ENCODE measurements around the gene BATF3. TPM values are rescaled to one million over a fixed set of nuclear protein-coding genes. Genes with fewer than 3 reads are reported as not detected.

Gene BATF3
- total RNA-seq, 4 donors from 2014 or later = 0.38 to 5.1 TPM; not detected in 2

DNA sequence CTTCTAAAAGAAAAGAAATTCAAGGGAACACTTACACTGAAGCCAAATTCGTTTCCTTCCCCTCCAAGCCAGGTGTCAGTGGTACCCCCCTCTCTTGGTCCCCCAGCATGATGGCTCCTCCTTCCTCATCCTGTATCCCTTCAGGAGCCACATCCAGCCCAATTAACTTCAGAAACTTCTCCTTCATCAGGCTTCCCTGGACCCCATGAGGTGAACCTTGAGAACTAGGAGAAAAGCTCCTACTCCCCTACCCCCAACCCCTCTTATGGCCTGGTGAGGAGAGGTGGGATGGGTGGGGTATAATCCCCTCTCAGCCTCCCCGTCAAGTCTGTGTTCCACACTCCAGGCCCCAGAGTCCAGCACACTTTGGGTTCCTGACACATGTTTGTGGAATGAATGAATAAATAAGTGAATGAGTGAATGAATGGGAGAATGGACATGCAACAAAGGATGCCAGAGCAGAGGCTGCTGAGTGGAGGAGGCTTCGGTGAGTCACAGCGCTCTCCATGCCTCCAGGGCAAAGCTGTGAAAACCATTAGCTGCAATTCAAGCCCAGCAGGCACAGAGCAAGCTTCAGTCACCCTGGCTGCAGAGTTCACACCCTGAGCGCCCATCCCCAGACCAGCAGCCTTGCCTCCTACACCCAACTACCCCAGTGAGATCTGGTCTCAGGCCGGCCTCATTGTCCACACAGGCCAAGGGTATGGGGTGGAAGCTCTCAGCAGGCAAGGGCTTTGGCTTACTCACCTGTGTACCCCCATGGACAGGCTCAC, 43.8 kb downstream of the BATF3 start:
- Histone ChIP-seq H3K36me3 (no peaks in the 10 kb centered on the region), H3K27ac (no peak overlapping the region), H3K4me3 (no peak overlapping the region), H3K4me1 (no peaks in the 10 kb centered on the region), H3K9me3 (no peaks in the 10 kb centered on the region), H3K27me3 (no peaks in the 10 kb centered on the region)
- TF ChIP-seq POLR2A (IDR thresholded peaks at IDR 0.05) = no peak
- in situ Hi-C loops (cut with MboI; ENCODE audit: low sequenced_read_pairs in 4 of 4) (loop anchor here in 1 of 4 donors (25.0 kb wide), 1 partner anchor 331 kb away; no protein-coding TSS in a partner anchor), intact Hi-C loops (cut with DNase I; ENCODE audit: low total_unique reads) (no loop called here)
- ATAC-seq (no peak), DNase-seq (no peak)

DNA sequence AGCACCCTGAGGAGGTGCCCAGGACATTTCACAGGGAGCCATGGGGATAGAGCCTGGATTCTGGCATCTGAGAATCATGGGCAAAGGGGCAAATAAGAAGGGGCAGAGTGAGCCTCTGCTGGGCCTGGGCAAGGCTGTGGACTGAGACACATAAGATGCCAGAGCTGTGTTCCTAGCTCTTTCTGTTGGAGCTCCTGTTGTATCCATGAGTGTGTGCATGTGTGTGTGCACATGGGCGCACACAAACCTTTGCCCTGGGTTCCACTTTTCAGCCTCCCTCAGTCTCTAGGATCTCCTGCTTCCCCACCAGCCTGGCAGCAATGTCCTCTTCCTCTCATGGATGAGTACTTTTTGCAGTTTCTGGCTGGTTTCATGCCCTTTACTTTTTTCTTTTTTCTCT, 47.0 kb downstream of the BATF3 start:
- in situ Hi-C loops (cut with MboI; ENCODE audit: low sequenced_read_pairs in 4 of 4) = loop anchor here in 1 of 4 donors (25.0 kb wide), 1 partner anchor 335 kb away; no protein-coding TSS in a partner anchor

DNA sequence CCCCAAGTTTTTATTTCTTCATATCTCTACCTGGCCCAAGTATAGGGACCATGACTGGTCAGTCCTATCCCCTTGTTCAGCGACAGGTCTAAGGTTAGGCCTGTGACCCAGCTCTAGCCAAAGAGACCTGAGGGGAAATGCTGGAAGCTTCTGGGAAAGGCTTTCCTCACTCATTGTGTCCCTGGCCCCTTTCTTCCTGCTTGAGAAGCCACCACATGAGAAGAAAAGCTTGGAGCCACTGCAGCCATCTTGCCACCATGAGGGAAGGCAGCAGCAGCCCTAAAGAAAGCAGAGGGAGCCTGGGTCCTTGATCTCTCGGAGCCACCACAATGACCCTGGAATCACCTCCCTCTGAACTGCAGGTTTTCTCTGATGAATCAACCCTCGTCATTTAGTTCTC, 47.7 kb downstream of the BATF3 start:
- H3K4me1 ChIP-seq = no peaks in the 10 kb centered on the region
- TF ChIP-seq, protein P1, sequence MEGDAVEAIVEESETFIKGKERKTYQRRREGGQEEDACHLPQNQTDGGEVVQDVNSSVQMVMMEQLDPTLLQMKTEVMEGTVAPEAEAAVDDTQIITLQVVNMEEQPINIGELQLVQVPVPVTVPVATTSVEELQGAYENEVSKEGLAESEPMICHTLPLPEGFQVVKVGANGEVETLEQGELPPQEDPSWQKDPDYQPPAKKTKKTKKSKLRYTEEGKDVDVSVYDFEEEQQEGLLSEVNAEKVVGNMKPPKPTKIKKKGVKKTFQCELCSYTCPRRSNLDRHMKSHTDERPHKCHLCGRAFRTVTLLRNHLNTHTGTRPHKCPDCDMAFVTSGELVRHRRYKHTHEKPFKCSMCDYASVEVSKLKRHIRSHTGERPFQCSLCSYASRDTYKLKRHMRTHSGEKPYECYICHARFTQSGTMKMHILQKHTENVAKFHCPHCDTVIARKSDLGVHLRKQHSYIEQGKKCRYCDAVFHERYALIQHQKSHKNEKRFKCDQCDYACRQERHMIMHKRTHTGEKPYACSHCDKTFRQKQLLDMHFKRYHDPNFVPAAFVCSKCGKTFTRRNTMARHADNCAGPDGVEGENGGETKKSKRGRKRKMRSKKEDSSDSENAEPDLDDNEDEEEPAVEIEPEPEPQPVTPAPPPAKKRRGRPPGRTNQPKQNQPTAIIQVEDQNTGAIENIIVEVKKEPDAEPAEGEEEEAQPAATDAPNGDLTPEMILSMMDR (IDR thresholded peaks at IDR 0.05 in 4 of 5, conservative IDR thresholded peaks at IDR 0.05 in 1 of 5) = no peak
- no peak for TF ChIP-seq POLR2A (IDR thresholded peaks at IDR 0.05)
- H3K36me3 ChIP-seq = no peaks in the 10 kb centered on the region
- intact Hi-C loops (cut with DNase I; ENCODE audit: low total_unique reads) (no loop called here), in situ Hi-C loops (cut with MboI; ENCODE audit: low sequenced_read_pairs in 4 of 4) (loop anchor here in 1 of 4 donors (25.0 kb wide), 1 partner anchor 335 kb away; no protein-coding TSS in a partner anchor)
- DNase-seq (no peak), ATAC-seq (no peak)
- no peak overlapping the region for H3K27ac ChIP-seq
- no peaks in the 10 kb centered on the region for H3K27me3 ChIP-seq
- H3K4me3 ChIP-seq = no peak overlapping the region
- H3K9me3 ChIP-seq = no peaks in the 10 kb centered on the region

More for the DNA sequence above, 47.0 kb downstream of the BATF3 start:
- Histone ChIP-seq H3K27ac (no peak overlapping the region), H3K9me3 (no peaks in the 10 kb centered on the region), H3K4me3 (no peak overlapping the region), H3K27me3 (no peaks in the 10 kb centered on the region), H3K36me3 (no peaks in the 10 kb centered on the region), H3K4me1 (no peaks in the 10 kb centered on the region)
- no peak for DNase-seq
- no peak for TF ChIP-seq POLR2A (IDR thresholded peaks at IDR 0.05)
- TF ChIP-seq, protein P1 (IDR thresholded peaks at IDR 0.05 in 4 of 5, conservative IDR thresholded peaks at IDR 0.05 in 1 of 5) = no peak
- intact Hi-C loops (cut with DNase I; ENCODE audit: low total_unique reads) = no loop called here
- ATAC-seq = no peak

DNA sequence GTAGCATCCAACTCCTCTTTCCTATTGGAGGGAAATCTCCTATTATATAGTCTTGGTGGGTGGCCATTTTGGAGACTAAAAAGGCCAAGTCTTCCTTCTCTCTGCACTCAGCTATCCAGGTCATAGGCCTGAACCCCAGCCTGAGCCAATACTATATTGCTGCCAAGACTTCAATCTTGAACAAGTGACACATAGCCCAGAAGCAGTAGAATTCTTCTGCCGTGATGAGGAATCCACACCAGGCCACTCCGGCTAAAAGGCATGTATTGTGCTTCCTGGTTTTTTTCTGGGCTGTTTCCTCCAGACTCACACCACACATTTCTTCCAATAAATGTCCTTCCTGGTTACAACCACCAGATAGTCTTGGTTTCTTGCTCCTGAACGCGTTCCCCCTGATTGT, 48.1 kb downstream of the BATF3 start:
- Histone ChIP-seq H3K36me3 (no peaks in the 10 kb centered on the region), H3K4me1 (no peaks in the 10 kb centered on the region), H3K9me3 (no peaks in the 10 kb centered on the region), H3K27ac (no peak overlapping the region), H3K4me3 (no peak overlapping the region), H3K27me3 (no peaks in the 10 kb centered on the region)
- no peak for ATAC-seq
- in situ Hi-C loops (cut with MboI; ENCODE audit: low sequenced_read_pairs in 4 of 4) = loop anchor here in 1 of 4 donors (25.0 kb wide), 1 partner anchor 336 kb away; no protein-coding TSS in a partner anchor
- no peak for DNase-seq
- intact Hi-C loops (cut with DNase I; ENCODE audit: low total_unique reads) = no loop called here
- no peak for TF ChIP-seq POLR2A (IDR thresholded peaks at IDR 0.05)
- TF ChIP-seq, protein P1 (IDR thresholded peaks at IDR 0.05 in 4 of 5, conservative IDR thresholded peaks at IDR 0.05 in 1 of 5) = no peak

DNA sequence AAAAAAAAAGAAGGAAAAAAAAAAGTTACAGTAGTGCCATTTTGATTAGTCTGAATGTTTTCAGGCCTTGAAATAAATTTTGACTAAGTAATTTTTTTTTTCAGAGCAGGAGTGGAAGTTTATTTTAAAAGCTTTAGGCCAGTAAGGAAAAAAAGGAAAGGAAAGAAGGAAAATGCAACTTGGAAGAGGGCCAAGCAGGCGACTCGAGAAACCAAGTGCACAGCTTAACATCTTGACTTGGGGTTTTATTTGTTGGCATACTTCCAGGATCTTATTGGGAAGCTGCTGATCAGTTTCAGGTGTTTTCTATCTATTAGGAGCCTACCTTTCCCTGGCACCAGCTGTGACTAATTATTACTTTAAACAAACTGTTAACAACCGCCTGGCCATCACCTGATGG, 49.4 kb downstream of the BATF3 start:
- TF ChIP-seq, protein P1 (IDR thresholded peaks at IDR 0.05 in 4 of 5, conservative IDR thresholded peaks at IDR 0.05 in 1 of 5) = no peak
- no peak for TF ChIP-seq POLR2A (IDR thresholded peaks at IDR 0.05)
- in situ Hi-C loops (cut with MboI; ENCODE audit: low sequenced_read_pairs in 4 of 4) = loop anchor here in 1 of 4 donors (25.0 kb wide), 1 partner anchor 337 kb away; no protein-coding TSS in a partner anchor
- no peak for ATAC-seq
- H3K27me3 ChIP-seq = no peaks in the 10 kb centered on the region
- DNase-seq = no peak
- intact Hi-C loops (cut with DNase I; ENCODE audit: low total_unique reads) = no loop called here
- no peaks in the 10 kb centered on the region for H3K4me1 ChIP-seq
- no peaks in the 10 kb centered on the region for H3K36me3 ChIP-seq
- H3K4me3 ChIP-seq = no peak overlapping the region
- H3K9me3 ChIP-seq = no peaks in the 10 kb centered on the region
- no peak overlapping the region for H3K27ac ChIP-seq

All from gastrocnemius medialis (tissue), 4 donors.